Coronary artery (tissue), 2 donors: Measurements from ENCODE around the gene TMPRSS13.

ENCODE experiments used
- DNase-seq: peaks from one replicate; pipeline ENCODE4 v3.0.0-alpha.2; 2017; ENCODE audit warnings: low spot score
- H3K27ac ChIP-seq, 2 donors: fragments of 200-600 bp; sonication (generic); one replicate each; pipeline ENCODE4 v1.5.1; 2016 to 2019
- H3K4me3 ChIP-seq: fragments of 200-600 bp; sonication (generic); 2 replicates; pipeline ENCODE4 v1.5.1; 2016; ENCODE audit warnings: mild to moderate bottlenecking, moderate library complexity
- TF ChIP-seq, protein P1 (sequence below): fragments of 200-600 bp; sonication (generic); IDR thresholded peaks from one replicate; pipeline ENCODE4 v1.5.1; 2019; ENCODE audit warnings: antibody characterized with exemption

Gene TMPRSS13

DNA sequence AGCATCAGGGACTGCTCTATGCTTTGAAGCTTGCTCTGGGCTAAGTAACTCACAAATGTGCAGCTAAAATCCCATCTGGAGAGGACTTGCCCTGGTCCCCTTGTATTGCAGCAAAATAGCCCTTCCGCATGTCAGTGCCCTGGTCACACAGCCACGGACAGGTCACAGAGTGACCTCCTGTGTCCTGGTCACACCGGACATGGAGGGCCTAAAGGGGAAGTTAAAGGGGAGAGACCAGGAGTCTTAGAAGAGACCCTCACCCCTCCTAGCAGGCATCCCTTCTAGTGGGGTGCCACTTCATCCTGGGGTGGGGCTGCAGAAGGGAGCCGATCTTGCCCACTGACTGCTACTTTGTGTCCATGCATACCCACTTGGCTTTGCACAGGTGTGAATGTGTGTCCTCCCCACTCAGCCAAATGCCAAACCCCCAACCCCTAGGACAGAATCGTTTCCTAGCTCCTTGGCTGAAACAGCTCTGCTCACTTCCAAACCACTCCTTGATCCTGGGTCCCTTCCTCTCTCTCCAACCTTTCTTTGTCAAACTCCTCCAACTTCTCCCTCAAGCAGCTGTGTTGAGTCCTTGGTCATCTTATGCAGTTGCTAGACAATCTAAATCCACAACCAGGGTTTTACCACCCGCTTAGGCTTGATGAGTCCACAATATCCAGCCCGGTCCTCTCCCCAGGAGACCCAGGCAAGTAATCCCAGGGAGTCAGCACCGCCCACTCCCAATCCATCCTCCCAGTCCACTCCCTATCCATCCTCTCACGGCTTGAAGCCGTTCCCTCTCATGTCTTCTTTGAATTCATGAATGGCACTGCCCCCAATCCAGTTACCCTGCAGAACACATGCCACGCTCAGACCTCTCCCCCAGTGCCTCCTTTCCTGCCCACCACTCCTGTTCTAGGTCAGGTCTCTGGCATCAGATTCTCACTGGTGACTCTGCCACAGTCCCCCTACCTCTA is 49.4 kb downstream of the TMPRSS13 start:
- DNase-seq: peak; percentile 64
- Histone ChIP-seq H3K4me3 (no peak overlapping the region), H3K27ac (no peak overlapping the region)
- TF ChIP-seq, protein P1, sequence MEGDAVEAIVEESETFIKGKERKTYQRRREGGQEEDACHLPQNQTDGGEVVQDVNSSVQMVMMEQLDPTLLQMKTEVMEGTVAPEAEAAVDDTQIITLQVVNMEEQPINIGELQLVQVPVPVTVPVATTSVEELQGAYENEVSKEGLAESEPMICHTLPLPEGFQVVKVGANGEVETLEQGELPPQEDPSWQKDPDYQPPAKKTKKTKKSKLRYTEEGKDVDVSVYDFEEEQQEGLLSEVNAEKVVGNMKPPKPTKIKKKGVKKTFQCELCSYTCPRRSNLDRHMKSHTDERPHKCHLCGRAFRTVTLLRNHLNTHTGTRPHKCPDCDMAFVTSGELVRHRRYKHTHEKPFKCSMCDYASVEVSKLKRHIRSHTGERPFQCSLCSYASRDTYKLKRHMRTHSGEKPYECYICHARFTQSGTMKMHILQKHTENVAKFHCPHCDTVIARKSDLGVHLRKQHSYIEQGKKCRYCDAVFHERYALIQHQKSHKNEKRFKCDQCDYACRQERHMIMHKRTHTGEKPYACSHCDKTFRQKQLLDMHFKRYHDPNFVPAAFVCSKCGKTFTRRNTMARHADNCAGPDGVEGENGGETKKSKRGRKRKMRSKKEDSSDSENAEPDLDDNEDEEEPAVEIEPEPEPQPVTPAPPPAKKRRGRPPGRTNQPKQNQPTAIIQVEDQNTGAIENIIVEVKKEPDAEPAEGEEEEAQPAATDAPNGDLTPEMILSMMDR: no peak

DNA sequence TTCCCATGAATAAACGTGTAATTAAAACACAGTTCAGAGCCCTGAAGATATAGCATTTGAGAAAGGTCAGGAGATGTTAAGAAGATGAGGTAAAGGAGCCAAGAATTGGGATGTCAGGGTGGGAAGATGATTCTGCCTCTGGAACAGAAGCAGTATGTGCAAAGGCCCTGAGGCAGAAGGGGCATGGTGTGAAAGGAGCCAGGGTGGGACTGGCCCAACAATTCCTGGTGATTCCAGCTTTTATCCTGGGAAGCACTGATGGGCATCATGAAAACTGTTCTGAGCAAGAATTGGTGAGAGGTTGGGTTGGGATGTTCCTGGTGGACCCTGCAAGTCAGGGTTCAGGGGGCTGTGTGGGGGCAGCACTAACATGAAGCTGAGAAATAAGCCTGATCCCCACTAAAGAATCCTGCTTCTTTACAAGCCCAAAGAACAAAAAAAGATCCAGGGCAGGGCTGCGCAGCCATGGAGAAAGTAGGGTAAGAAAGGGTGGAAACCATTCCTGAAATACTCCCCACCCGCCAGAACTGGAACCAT is 50.2 kb downstream of the TMPRSS13 start:
- TF ChIP-seq, protein P1: no peak
- no peak overlapping the region for H3K27ac ChIP-seq
- H3K4me3 ChIP-seq: no peak overlapping the region
- peak; percentile 22 for DNase-seq

DNA sequence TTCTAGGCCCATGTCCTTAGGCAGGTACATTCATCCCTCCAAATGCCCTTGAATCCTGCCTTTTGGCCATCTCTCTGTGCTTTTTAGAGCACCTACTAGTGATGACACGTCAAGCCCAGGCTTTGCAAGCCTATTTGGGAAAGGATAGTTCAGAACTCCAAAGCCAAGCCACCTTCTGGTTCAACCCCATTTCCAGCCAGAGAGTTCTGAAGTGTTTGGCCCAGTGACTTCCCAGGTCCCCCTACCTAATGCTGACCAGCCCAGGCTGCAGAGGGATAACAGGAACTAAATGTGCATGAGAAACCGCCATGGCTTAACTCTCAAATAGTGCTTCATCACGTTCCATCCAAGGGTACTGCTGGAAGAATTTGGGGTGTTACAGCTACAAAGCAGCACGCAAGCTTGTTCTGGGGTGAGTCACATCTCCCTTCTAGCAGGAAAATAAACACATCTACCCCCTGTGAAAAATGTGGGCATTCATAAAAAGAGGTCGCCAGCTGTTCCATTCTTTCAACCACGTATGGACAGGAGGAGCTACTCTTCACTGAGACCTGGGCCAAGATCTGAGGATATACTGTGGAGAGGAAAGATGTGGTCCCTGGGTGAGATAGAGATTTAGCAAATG is 50.8 kb downstream of the TMPRSS13 start:
- DNase-seq: peak; percentile 43
- Histone ChIP-seq H3K4me3 (no peak overlapping the region), H3K27ac (no peak overlapping the region)
- TF ChIP-seq, protein P1: no peak

DNA sequence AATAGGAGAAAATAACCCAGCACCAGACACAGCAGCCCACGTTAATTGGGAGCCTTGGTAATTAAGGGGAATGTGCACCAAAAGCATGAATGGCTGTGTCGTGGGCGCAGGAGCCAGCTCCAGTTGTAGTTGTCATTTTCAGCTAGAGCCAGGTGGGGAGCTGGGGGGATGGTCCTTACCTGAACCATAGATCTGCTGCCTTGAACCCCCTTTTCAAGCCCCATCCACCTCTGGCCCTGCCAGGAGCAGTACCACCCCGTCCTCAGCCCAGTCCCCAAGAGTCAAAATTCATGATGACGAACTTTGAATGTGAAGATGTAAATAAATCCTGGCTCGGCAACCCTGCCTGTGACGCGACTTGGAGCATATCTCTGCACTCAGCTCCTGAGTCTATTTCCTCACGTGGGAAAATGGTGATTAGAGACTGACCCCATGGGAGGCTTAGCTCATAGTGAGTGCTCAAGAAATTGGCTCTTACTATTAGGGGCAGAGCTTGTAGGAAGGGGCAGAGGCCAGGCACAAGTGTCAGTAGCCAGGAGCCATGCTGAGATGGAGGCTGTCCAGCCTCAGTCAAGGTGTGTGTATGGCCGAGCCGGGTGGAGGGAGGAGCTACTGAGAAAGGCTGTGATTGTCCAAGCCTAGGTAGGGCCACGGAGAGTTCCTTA is 52.0 kb downstream of the TMPRSS13 start:
- DNase-seq: peak; percentile 65
- TF ChIP-seq, protein P1: no peak
- H3K4me3 ChIP-seq: peak overlapping the region; percentile 74
- H3K27ac ChIP-seq: peak overlapping the region in 1 of 2 donors; percentile 61

DNA sequence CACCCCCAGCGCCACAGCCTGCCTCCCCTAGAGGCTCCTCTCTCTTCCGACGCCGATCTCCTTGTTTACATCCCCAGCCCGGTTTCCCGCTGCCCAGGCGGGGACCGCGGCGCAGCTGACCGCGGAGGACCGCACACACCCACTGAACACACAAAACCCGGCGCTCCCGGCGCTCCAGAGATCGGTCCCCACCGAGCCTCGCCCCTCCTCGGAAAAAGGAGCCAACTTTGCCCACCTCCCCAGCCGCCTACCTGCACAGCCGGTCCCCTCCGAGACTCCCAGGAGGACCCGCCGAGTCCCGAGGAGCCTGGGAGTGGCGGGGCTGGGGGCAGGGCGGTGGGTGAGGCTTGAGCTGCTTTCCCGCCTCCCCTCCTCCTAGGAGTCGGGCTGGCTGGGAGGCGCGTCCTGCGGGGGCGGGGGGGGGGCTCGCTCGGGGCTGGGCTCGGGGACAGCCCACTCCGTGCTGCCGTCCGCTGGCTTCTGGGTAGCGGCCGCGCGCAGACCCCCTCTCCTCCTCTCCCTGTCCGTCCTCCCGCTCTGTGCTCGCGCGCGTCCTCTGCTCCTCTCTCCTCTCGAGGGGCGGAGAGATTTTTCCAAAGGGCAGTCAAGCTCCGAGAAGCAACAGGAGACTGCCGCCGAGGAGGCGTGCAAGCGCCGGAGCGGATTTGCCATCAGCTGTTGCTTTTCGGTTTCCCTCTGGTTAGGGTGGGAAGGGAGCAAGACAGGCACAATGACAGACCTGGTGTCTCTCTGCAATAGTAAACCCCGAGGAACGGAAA is 52.7 kb downstream of the TMPRSS13 start, which contains the start of gene FXYD6:
FXYD6 (minus strand) TSS at position 318 of the 779 bp plus-strand sequence. CDS start 33,882 bp downstream, outside the sequence.
- peak within 1 kb of the TSS; percentile 74 for H3K4me3 ChIP-seq
- peak; percentile 76 for DNase-seq
- H3K27ac ChIP-seq: peak within 1 kb of the TSS in 1 of 2 donors; percentile 61

DNA sequence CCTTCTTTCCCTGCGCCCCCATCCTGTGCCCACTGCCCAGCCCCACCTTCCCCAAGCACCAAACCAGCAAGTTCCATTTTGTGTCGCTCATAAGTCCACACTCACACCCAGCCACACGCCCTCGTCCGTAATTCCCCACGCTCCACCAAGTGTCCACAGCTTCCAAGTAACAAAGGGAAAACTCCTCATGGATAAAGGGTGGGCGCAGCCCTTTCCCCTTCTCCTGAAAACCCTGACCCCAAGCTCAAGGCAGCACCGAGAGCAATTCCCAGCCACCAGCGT is 53.2 kb downstream of the TMPRSS13 start:
- peak overlapping the region in 1 of 2 donors; percentile 61 for H3K27ac ChIP-seq
- no peak for DNase-seq
- TF ChIP-seq, protein P1: no peak
- peak overlapping the region; percentile 74 for H3K4me3 ChIP-seq

More for the DNA sequence above, 52.7 kb downstream of the TMPRSS13 start, which contains the start of gene FXYD6:
- TF ChIP-seq, protein P1: no peak
